ENCODE data around the gene PCLAF.

GRCh38 chr15:64387562-64388168 is 6.4 kb upstream of the PCLAF start, which contains the start of gene TRIP4:
- peak in 1 of 6 experiments; percentile 34 for TF ChIP-seq CTCF (IDR thresholded peaks at IDR 0.05)
- peak in 2 of 4 donors; percentile 46 to 47 for TF ChIP-seq POLR2A (IDR thresholded peaks at IDR 0.05)

All from esophagus squamous epithelium (tissue), 4 donors.